ACC112 (cell line): ENCODE data around the gene LDAF1.

ENCODE experiments used
- H2AFZ ChIP-seq: fragments of 200-600 bp; sonication (generic); one replicate; pipeline ENCODE4 v1.6.0; 2017; ENCODE audit warnings: antibody characterized with exemption, low read length; ENCODE audit not compliant: unreplicated experiment
- H3K27ac ChIP-seq: fragments of 200-600 bp; sonication (generic); 2 replicates; pipeline ENCODE4 v1.5.1; 2014; ENCODE audit warnings: low read depth, mild to moderate bottlenecking, antibody characterized with exemption, low read length, moderate library complexity
- H3K27me3 ChIP-seq: fragments of 200-600 bp; sonication (generic); 2 replicates; pipeline ENCODE4 v1.6.1; 2014; ENCODE audit warnings: mild to moderate bottlenecking, antibody characterized with exemption, low read length, moderate library complexity, mixed read lengths; ENCODE audit not compliant: insufficient read depth
- H3K36me3 ChIP-seq: fragments of 200-600 bp; sonication (generic); 2 replicates; pipeline ENCODE4 v1.6.1; 2016; ENCODE audit warnings: mild to moderate bottlenecking, antibody characterized with exemption, low read length, moderate library complexity, mixed read lengths; ENCODE audit not compliant: insufficient read depth
- H3K4me1 ChIP-seq: fragments of 200-600 bp; sonication (generic); one replicate; pipeline ENCODE4 v1.6.1; 2016; ENCODE audit warnings: low read length, mixed read lengths; ENCODE audit not compliant: insufficient read depth, unreplicated experiment, control insufficient read depth
- H3K4me3 ChIP-seq: fragments of 200-600 bp; sonication (generic); 2 replicates; pipeline ENCODE4 v1.5.1; 2014; ENCODE audit warnings: mild to moderate bottlenecking, low read depth, low read length
- H3K79me2 ChIP-seq: fragments of 200-600 bp; sonication (generic); one replicate; pipeline ENCODE4 v1.6.0; 2016; ENCODE audit warnings: low read length; ENCODE audit not compliant: control insufficient read depth, unreplicated experiment, insufficient read depth

LDAF1 gene

DNA sequence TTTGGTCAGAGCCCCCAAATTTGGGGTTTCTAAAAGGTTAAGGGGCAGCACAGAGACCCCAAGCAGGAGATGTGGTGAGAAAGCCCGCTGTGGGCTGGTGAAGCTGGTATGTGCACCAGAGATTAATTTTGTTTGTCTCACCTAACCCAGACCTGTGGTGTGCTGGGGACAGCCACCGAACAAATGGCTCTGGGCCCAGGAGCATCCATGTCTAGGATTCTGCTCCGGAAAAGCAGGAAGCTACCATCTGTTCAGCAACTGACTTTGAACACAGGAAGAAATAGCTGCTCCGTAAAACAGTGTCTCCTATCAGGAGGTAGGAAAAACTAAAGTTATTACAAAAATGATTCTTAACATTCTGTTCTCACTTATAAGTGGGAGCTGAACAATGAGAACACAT lies 55.6 kb downstream of the LDAF1 start:
- Histone ChIP-seq H3K36me3 (no peaks in the 10 kb centered on the region), H3K79me2 (no peaks in the 10 kb centered on the region), H3K27me3 (peaks cover 74% of the 10 kb centered on the region), H3K27ac (no peak overlapping the region), H3K4me3 (no peak overlapping the region), H3K4me1 (no peaks in the 10 kb centered on the region), H2AFZ (no peak overlapping the region)

DNA sequence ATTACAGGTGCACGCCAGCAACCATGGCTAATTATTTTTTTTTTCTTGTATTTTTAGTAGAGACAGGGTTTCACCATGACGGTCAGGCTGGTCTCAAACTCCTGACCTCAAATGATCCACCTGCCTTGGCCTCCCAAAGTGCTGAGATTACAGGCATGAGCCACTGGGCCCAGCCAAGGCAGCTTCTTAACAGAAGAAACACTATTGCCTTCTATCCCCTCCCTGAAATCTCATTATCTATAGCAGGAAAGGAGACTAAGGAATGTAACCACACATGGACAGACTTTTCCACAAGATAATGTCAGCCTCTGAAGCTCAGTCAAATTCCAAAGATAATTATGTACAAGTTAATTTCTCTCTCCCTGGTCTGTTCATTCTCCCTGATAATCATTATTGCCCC lies 58.6 kb downstream of the LDAF1 start:
- no peaks in the 10 kb centered on the region for H3K36me3 ChIP-seq
- H3K27me3 ChIP-seq, result peaks cover 71% of the 10 kb centered on the region
- no peaks in the 10 kb centered on the region for H3K79me2 ChIP-seq
- H3K27ac ChIP-seq, result no peak overlapping the region
- no peak overlapping the region for H3K4me3 ChIP-seq
- no peak overlapping the region for H2AFZ ChIP-seq
- H3K4me1 ChIP-seq, result no peaks in the 10 kb centered on the region

DNA sequence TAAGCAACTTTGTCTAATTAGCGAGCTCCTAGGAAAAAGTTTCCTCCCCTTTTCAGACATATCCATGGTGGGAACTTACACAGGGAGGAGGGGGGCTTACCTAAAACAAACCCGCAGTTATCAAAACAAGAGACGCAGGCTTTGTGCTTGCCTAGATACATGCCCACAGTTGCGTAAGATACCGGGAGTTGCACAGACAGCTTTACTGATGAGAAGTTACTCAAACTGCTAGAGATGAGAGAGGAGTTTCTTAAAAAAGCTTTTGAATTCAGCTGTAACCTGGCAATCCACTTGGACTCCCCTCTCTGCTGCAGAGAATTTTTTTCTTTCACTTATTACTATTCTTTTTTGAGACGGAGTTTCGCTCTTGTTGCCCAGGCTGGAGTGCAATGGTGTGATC lies 59.7 kb downstream of the LDAF1 start:
- no peak overlapping the region for H3K4me3 ChIP-seq
- no peaks in the 10 kb centered on the region for H3K4me1 ChIP-seq
- H3K27me3 ChIP-seq, result peaks cover 70% of the 10 kb centered on the region
- H2AFZ ChIP-seq, result no peak overlapping the region
- H3K36me3 ChIP-seq, result no peaks in the 10 kb centered on the region
- no peak overlapping the region for H3K27ac ChIP-seq
- no peaks in the 10 kb centered on the region for H3K79me2 ChIP-seq

DNA sequence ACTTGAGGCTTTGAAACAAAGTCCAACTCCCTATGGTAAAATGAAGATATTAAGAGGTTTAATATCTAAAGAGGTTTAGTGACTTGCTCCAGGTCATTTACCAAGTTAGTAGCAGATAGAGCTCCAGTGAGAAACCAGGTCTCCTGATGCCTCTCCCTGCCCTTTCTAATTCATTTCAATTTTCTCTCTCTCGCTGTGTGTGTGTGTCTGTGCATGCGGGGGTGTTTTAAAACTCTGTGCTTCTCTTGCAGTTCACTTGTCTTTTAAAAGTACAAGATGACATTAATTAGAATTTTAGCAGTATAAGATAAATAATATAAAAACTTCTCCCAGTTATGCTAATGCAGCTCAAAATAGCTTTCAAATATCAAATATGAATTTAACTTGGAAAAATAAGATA lies 61.1 kb downstream of the LDAF1 start:
- no peaks in the 10 kb centered on the region for H3K4me1 ChIP-seq
- no peak overlapping the region for H3K27ac ChIP-seq
- no peaks in the 10 kb centered on the region for H3K79me2 ChIP-seq
- H2AFZ ChIP-seq, result no peak overlapping the region
- H3K4me3 ChIP-seq, result no peak overlapping the region
- peaks cover 67% of the 10 kb centered on the region for H3K27me3 ChIP-seq
- no peaks in the 10 kb centered on the region for H3K36me3 ChIP-seq

DNA sequence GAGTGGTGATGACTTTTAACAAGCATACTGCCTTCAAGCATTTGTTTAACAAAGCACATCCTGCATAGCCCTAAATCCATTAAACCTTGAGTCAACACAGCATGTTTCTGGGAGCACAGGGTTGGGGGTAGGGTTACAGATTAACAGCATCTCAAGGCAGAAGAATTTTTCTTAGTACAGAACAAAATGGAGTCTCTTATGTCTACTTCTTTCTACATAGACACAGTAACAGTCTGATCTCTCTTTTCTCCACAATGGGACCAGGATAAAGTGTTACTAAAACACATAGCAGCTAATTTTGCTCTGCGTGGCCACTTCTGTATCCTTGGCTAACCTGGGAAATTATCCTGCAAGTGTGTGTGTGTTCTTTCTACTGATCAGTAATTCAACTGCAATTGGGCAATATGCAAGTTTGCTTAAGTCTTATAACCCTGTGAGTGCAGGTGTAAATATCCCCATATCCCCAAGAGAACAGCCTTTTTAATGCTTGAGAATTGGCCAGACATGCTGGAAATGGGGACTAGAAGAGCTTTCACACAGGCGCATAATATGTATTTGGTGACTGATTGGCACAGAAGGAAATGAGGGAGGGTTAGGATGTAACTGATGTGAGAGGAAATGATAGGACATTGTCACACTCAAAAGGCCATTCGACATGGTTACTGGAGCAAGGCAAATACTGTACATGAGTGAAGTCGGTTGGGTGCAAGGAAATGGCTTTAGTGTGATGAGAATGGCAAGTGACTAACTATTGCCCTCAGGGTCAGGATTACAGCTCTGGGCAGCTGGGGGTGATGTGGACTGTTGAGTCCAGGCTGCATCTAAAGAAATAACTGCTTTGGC lies 64.2 kb downstream of the LDAF1 start:
- H2AFZ ChIP-seq, result no peak overlapping the region
- H3K4me1 ChIP-seq, result no peaks in the 10 kb centered on the region
- H3K36me3 ChIP-seq, result no peaks in the 10 kb centered on the region
- no peak overlapping the region for H3K27ac ChIP-seq
- peaks cover 78% of the 10 kb centered on the region for H3K27me3 ChIP-seq
- H3K4me3 ChIP-seq, result no peak overlapping the region
- no peaks in the 10 kb centered on the region for H3K79me2 ChIP-seq

DNA sequence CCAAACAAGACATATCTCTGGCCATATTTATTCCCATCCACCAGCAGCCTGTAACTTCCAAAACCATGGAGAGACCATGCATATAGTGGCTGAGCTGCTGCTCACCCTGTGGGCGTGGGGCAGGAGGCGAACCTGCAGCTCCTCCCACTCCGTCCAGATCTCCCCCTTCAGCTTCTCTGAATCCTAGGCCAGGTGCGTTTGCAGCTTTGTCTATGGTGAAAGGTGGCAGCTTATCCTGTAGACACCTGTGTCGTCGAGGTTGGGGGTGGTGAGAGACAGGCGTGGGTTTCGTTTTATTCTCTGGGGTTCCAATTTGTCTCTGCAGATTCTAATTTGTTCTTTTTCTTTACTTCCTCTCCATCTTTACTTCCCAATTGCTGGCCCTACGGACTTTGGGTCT lies 65.3 kb downstream of the LDAF1 start:
- H3K4me3 ChIP-seq, result no peak overlapping the region
- no peak overlapping the region for H2AFZ ChIP-seq
- no peak overlapping the region for H3K27ac ChIP-seq
- no peaks in the 10 kb centered on the region for H3K79me2 ChIP-seq
- H3K36me3 ChIP-seq, result no peaks in the 10 kb centered on the region
- H3K4me1 ChIP-seq, result no peaks in the 10 kb centered on the region
- peaks cover 81% of the 10 kb centered on the region for H3K27me3 ChIP-seq

DNA sequence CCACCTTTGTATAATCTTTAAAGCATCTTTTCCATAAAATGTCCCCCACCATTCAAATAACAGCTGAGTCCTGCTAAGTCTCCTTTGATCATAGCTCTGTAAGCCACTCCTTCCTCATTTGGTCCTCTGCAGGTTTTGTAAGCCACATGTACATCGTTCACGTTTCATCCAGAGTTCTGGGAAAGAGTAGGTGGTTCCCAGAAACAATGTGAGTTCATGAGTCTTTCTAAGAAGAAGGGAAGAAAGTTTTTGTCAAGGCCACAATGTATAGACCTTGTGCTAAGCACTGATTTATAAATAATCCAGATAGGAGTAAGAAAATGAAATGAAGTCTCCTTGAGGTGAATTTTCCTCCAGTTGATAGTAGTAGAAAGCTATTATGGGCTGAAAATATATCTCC lies 66.3 kb downstream of the LDAF1 start:
- no peaks in the 10 kb centered on the region for H3K79me2 ChIP-seq

DNA sequence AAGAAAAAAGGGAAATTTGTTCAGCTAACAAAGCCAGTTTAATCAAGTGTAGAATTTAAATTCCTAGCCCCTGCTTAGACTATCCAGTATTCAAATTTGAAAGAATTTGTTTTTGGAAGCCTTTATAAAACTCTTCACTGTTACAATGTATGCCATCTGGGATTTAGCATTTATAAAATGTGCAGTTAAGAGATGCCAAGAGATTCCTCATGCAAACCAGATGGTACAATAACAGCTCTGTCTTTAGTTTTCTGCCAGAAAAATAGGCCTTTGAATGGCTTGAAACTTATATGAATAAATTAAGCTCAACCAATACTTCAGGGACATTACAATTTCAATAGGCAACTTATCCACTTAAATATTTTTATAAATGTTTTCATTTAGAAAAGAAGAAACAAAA lies 68.3 kb downstream of the LDAF1 start:
- Histone ChIP-seq H3K79me2 (no peaks in the 10 kb centered on the region), H3K36me3 (no peaks in the 10 kb centered on the region), H3K27me3 (peaks cover 88% of the 10 kb centered on the region), H2AFZ (no peak overlapping the region), H3K4me3 (no peak overlapping the region), H3K4me1 (no peaks in the 10 kb centered on the region), H3K27ac (no peak overlapping the region)

More for the DNA sequence above, 66.3 kb downstream of the LDAF1 start:
- no peak overlapping the region for H3K27ac ChIP-seq
- H3K27me3 ChIP-seq, result peaks cover 85% of the 10 kb centered on the region
- no peaks in the 10 kb centered on the region for H3K4me1 ChIP-seq
- H3K4me3 ChIP-seq, result no peak overlapping the region
- no peak overlapping the region for H2AFZ ChIP-seq
- no peaks in the 10 kb centered on the region for H3K36me3 ChIP-seq

DNA sequence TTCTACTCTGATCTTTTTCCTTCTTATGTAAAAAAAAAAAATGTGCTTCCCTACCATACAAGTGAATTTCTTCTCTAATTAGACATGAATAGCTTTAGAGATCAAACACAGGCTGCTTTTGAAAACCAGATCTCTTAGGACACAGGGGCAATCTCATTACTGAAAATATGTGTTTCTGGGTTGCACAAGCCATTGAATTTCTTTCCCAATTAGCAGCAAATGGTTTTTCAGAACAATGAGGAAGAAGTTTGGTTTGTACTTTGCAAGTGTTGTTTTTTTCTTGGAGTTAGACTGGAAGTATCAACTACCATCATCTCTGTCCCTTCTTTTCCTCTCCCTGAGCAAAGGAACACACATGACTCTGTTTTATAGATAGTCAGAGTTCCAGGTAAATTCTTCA lies 69.4 kb downstream of the LDAF1 start:
- Histone ChIP-seq H3K4me1 (no peaks in the 10 kb centered on the region), H3K79me2 (no peaks in the 10 kb centered on the region), H3K27ac (no peak overlapping the region), H3K4me3 (no peak overlapping the region), H2AFZ (no peak overlapping the region), H3K36me3 (no peaks in the 10 kb centered on the region), H3K27me3 (peaks cover 93% of the 10 kb centered on the region)

DNA sequence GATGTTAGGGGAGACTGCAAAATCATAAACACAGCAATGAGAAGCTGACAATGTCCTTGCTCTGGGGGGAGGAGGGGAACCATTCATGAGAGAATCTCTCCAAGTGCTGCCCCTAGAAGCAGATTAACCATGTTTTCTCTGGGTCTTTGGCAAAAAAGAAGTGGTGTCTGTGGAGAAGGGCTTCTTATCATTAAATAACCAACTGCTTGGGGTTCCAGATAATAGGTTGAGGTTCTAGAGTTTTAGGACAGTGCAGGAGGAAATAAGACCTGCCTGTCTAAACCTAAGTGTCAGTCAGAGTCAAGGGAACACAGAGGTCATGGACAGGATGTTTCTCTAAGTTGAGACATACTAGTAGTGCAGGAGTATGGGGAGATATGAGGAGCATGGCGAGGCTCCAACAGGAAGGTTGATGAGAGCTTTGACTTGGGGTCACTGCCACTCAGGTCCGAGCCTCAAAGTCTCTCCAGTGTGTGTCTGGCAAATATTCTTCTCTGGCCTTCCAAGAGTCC lies 69.9 kb downstream of the LDAF1 start:
- Histone ChIP-seq H3K27me3 (peaks cover 96% of the 10 kb centered on the region), H3K27ac (no peak overlapping the region), H2AFZ (no peak overlapping the region), H3K36me3 (no peaks in the 10 kb centered on the region), H3K4me1 (no peaks in the 10 kb centered on the region), H3K79me2 (no peaks in the 10 kb centered on the region), H3K4me3 (no peak overlapping the region)
